Brain microvascular endothelial cell (primary cell): ENCODE measurements around the gene DAB2IP.

Source experiments
- DNase-seq: peaks from one replicate; pipeline ENCODE4 v3.0.0-alpha.2; 2020
- H3K27ac ChIP-seq: fragments of 250-450 bp; sonication (Bioruptor Pico); 2 replicates; pipeline ENCODE4 v1.5.1; 2020; ENCODE audit warnings: mild to moderate bottlenecking, moderate library complexity
- H3K27me3 ChIP-seq: fragments of 250-450 bp; sonication (Bioruptor Pico); replicated peaks from 2 replicates; pipeline ENCODE4 v1.5.1; 2020; ENCODE audit warnings: mild to moderate bottlenecking
- H3K36me3 ChIP-seq: fragments of 250-450 bp; sonication (Bioruptor Pico); replicated peaks from 2 replicates; pipeline ENCODE4 v1.5.1; 2020; ENCODE audit warnings: mild to moderate bottlenecking
- H3K4me3 ChIP-seq: 2 replicates; pipeline ENCODE4 v1.5.1; 2011; ENCODE audit warnings: low read depth, mild to moderate bottlenecking, control low read depth, low read length, moderate library complexity
- CTCF ChIP-seq: IDR thresholded peaks from 2 replicates; pipeline ENCODE4 v1.5.1; 2011; ENCODE audit warnings: low read depth, mild to moderate bottlenecking, moderate library complexity, low read length, control low read depth, inconsistent platforms; ENCODE audit errors: missing control alignments
- in situ Hi-C: cut with HindIII; loops from 2 replicates; pipeline ENCODE4 v1.10.0; 2017; ENCODE audit warnings: low sequenced_read_pairs, low pct_ligation_motif_present

The DAB2IP gene

DNA sequence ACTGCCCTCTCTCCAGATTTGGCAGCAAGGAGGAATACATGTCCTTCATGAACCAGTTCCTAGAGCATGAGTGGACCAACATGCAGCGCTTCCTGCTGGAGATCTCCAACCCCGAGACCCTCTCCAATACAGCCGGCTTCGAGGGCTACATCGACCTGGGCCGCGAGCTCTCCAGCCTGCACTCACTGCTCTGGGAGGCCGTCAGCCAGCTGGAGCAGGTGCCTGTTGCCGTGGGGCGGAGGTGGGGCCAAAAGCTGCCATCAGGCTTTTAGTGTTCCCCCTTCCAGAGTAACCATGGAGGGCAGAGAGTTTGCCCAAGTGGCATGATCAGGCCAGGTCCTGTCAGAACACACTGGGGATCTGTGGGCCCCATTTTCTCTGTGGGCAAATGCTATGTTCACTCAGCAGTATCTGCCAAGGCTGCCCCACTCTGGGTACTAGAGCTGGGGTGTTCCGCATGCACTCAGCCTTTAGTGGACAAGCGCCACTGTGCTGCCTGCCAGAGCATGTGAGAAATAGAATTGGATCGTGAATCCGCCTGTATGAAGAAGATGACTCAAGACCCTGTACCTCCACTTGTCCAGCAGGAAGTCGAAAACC lies 117.1 kb downstream of the DAB2IP start:
- DNase-seq = no peak
- peaks cover 7% of the 10 kb centered on the region for H3K36me3 ChIP-seq
- no peak overlapping the region for H3K27ac ChIP-seq
- H3K4me3 ChIP-seq = no peak overlapping the region
- TF ChIP-seq CTCF = no peak
- H3K27me3 ChIP-seq = no peaks in the 10 kb centered on the region
- in situ Hi-C loops = no loop called here

DNA sequence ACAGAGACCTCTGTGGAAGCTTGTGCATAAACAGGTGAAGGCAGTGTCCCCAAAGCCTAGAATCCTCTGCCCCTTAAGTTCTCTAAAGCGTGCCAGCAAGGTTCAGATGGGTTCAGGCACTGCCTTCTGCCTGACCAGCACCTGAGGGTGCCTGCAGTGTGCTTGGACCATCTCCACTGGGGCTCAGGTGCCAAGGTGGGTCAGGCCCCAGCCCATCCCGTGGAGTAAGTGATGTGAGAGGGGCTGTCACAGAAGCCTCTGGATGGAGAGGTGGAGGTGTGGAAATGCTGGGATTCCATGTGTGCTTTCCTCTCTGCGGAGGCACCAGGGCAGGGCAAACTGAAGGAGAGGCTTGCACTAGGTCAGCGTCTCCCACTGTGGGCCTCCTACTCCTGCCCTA lies 118.5 kb downstream of the DAB2IP start:
- H3K36me3 ChIP-seq = peaks cover 7% of the 10 kb centered on the region
- in situ Hi-C loops = no loop called here
- DNase-seq = no peak
- H3K4me3 ChIP-seq = no peak overlapping the region
- TF ChIP-seq CTCF = no peak
- H3K27ac ChIP-seq = no peak overlapping the region
- H3K27me3 ChIP-seq = no peaks in the 10 kb centered on the region

- Histone ChIP-seq H3K27ac (no peak overlapping the region), H3K4me3 (no peak overlapping the region), H3K36me3 (peaks cover 7% of the 10 kb centered on the region), H3K27me3 (no peaks in the 10 kb centered on the region)
- DNase-seq = no peak
- TF ChIP-seq CTCF = no peak
- in situ Hi-C loops = no loop called here
These were observed 119.2 kb downstream of the DAB2IP start for GRCh38 chr9:121770415-121771273.

- H3K36me3 ChIP-seq = peaks cover 7% of the 10 kb centered on the region
- no peak for DNase-seq
- in situ Hi-C loops = no loop called here
- H3K27ac ChIP-seq = no peak overlapping the region
- no peaks in the 10 kb centered on the region for H3K27me3 ChIP-seq
- H3K4me3 ChIP-seq = no peak overlapping the region
- no peak for TF ChIP-seq CTCF
These were observed 120.0 kb downstream of the DAB2IP start for GRCh38 chr9:121771418-121771817.

- H3K36me3 ChIP-seq = peaks cover 11% of the 10 kb centered on the region
- in situ Hi-C loops = no loop called here
These were observed 120.6 kb downstream of the DAB2IP start for GRCh38 chr9:121771851-121772599.

More at GRCh38 chr9:121771851-121772599, 120.6 kb downstream of the DAB2IP start:
- H3K27ac ChIP-seq = no peak overlapping the region
- TF ChIP-seq CTCF = no peak
- no peak for DNase-seq
- H3K27me3 ChIP-seq = no peaks in the 10 kb centered on the region
- no peak overlapping the region for H3K4me3 ChIP-seq
